Muscle of leg (tissue), 16 donors: Measurements from ENCODE around the gene DMAC2. TPM values are rescaled to one million over a fixed set of nuclear protein-coding genes. Genes with fewer than 3 reads are reported as not detected.
"Not testable (repeated sequence)": the region's sequence is repeated elsewhere in the genome, so short reads cannot be mapped to it uniquely, and the experiment has no call there.

Source experiments
- DNase-seq: peaks from one replicate; pipeline ENCODE4 v3.0.0; 2013
- H3K27ac ChIP-seq: one replicate; pipeline ENCODE4 v1.5.1; 2013; ENCODE audit warnings: mild to moderate bottlenecking, low read length, control low read depth
- H3K27me3 ChIP-seq: one replicate; pipeline ENCODE4 v1.6.1; 2013; ENCODE audit warnings: low read length; ENCODE audit not compliant: control insufficient read depth, insufficient read depth
- H3K36me3 ChIP-seq: one replicate; pipeline ENCODE4 v1.6.1; 2013; ENCODE audit warnings: low read length; ENCODE audit not compliant: control insufficient read depth, insufficient read depth
- H3K4me1 ChIP-seq: one replicate; pipeline ENCODE4 v1.6.1; 2013; ENCODE audit warnings: low read length; ENCODE audit not compliant: control insufficient read depth, insufficient read depth
- H3K4me3 ChIP-seq: one replicate; pipeline ENCODE4 v1.5.1; 2013; ENCODE audit warnings: low read length, control low read depth
- H3K9me3 ChIP-seq: replicated peaks from 2 replicates; pipeline ENCODE4 v1.6.1; 2013; ENCODE audit warnings: low read depth, low read length; ENCODE audit not compliant: control insufficient read depth
- WGBS: methylation state at CpG from one replicate; pipeline ENCODE4 v1.1.5; 2013; ENCODE audit warnings: missing lambda C conversion rate; ENCODE audit not compliant: insufficient coverage; 5-methylcytosine and 5-hydroxymethylcytosine counted together
- long read RNA-seq, 11 donors: transcript quantifications; one replicate each; lab custom pipeline, GENCODE V29; 2026
- polyA plus RNA-seq, 8 donors: library from polyadenylated mRNA; unstranded; fragments of 120-200 nt; gene quantifications; one replicate each; pipeline versions ENCODE4 v1.2.1 to v1.2.3, GENCODE V29; 2013; ENCODE audit warnings: inconsistent platforms in 1 of 8, low replicate concordance in 1 of 8; ENCODE audit not compliant: insufficient read length in 8 of 8, insufficient read depth in 1 of 8
- total RNA-seq: library from RNA; stranded (reverse); fragments of 120-200 nt; gene quantifications from one replicate; pipeline ENCODE4 v1.2.4, GENCODE V29; 2013

Gene DMAC2
- total RNA-seq, result 30.3 TPM
- polyA plus RNA-seq, result 10 to 100 TPM; 38.7 to 58.0 (median 45.1) TPM
- long read RNA-seq, donor 1, transcript DMAC2-201 (6 exons, 1,692 nt), result major isoform, 6 of 9 reads
- long read RNA-seq, donor 1, partial matches to known transcripts, result 0 of 9 reads
- long read RNA-seq, donor 1, other reads (novel, unspliced or antisense), result 0 of 9 reads
- long read RNA-seq, donor 2, partial matches to known transcripts, result 0 of 1 reads
- long read RNA-seq, donor 2, other reads (novel, unspliced or antisense), result 0 of 1 reads
- long read RNA-seq, donor 3, transcript DMAC2-201 (6 exons, 1,692 nt), result major isoform, 13 of 14 reads
- long read RNA-seq, donor 3, partial matches to known transcripts, result 0 of 14 reads
- long read RNA-seq, donor 3, other reads (novel, unspliced or antisense), result 0 of 14 reads
- long read RNA-seq, donor 4, transcript DMAC2-201 (6 exons, 1,692 nt), result major isoform, 5 of 7 reads
- long read RNA-seq, donor 4, partial matches to known transcripts, result 0 of 7 reads
- long read RNA-seq, donor 4, other reads (novel, unspliced or antisense), result 0 of 7 reads
- long read RNA-seq, donor 5, transcript DMAC2-201 (6 exons, 1,692 nt), result major isoform, 14 of 22 reads
- long read RNA-seq, donor 5, partial matches to known transcripts, result 0 of 22 reads
- long read RNA-seq, donor 5, other reads (novel, unspliced or antisense), result 0 of 22 reads
- long read RNA-seq, donor 6, transcript DMAC2-208 (5 exons, 979 nt), result minor isoform, 6 of 29 reads
- long read RNA-seq, donor 6, transcript DMAC2-201 (6 exons, 1,692 nt), result major isoform, 18 of 29 reads
- long read RNA-seq, donor 6, partial matches to known transcripts, result 0 of 29 reads
- long read RNA-seq, donor 6, other reads (novel, unspliced or antisense), result 0 of 29 reads
- long read RNA-seq, donor 7, transcript DMAC2-201 (6 exons, 1,692 nt), result major isoform, 11 of 17 reads
- long read RNA-seq, donor 7, partial matches to known transcripts, result 0 of 17 reads
- long read RNA-seq, donor 7, other reads (novel, unspliced or antisense), result 0 of 17 reads
- long read RNA-seq, donor 8, transcript DMAC2-201 (6 exons, 1,692 nt), result major isoform, 11 of 19 reads
- long read RNA-seq, donor 8, partial matches to known transcripts, result 0 of 19 reads
- long read RNA-seq, donor 8, other reads (novel, unspliced or antisense), result 0 of 19 reads
- long read RNA-seq, donor 9, transcript DMAC2-201 (6 exons, 1,692 nt), result major isoform, 11 of 12 reads
- long read RNA-seq, donor 9, partial matches to known transcripts, result 0 of 12 reads
- long read RNA-seq, donor 9, other reads (novel, unspliced or antisense), result 0 of 12 reads
- long read RNA-seq, donor 10, transcript DMAC2-201 (6 exons, 1,692 nt), result major isoform, 16 of 19 reads
- long read RNA-seq, donor 10, partial matches to known transcripts, result 0 of 19 reads
- long read RNA-seq, donor 10, other reads (novel, unspliced or antisense), result 0 of 19 reads
- long read RNA-seq, donor 11, transcript DMAC2-208 (5 exons, 979 nt), result major isoform, 6 of 12 reads
- long read RNA-seq, donor 11, partial matches to known transcripts, result 0 of 12 reads
- long read RNA-seq, donor 11, other reads (novel, unspliced or antisense), result 0 of 12 reads

DNA sequence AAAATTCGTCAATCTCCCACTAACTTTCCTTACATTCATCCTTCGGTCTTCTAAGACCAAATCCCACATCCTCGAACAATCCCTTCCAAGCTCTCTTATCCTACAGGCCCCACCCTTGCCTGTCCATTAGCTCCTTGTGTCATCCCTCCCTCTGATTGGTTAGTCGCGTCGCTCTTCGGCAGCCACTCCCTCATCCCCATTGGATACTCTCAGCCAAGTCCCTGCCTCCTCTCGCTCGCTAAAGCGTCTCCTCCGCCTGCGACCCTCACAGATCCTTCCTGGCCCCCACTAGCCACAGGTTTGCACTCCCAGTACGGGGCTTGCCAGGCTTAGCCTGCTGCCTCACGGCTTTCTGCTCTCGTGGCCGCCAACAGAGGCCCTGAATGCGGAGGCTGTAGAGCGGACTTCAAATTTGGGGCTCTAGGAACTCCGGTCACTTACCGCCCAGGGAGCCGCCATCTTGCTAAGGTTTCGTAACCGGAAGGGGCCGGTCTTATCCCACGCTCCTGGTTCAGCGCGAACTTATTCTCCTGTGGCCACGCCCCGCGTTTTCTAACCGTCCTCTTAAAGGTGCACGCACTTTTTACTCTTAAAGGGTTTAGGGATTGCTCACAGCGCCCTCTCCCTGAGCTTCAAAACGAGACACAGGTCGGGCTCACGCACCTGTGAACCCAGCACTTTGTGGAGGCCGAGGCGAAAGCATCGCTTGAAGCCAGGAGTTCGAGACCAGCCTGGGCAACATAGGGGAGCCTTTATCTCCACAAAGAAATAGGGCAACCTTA, at the start of gene DMAC2:
Gene DMAC2, minus strand, starts transcription at position 472 of the 782 bp plus-strand sequence. Its CDS starts 13 bp downstream, at position 459.
- WGBS, result 0% methylated on average over 31 of the region's 40 CpGs

DNA sequence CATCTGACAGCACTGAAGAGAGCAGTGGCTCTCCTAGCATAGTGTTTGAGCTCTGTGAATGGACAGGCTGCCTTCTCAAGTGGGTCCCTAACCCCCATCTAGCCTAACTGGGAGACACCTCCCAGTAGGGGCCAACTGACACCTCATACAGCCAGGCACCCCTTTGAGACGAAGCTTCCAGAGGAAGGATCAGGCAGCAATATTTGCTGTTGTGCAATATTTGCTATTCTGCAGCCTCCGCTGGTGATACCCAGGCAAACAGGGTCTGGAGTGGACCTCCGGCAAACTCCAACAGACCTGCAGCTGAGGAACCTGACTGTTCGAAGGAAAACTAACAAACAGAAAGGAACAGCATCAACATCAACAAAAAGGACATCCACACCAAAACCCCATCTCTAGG, 47.2 kb upstream of the DMAC2 start:
- 76% methylated on average over 2 of the region's 4 CpGs for WGBS
- H3K36me3 ChIP-seq, H3K4me3 ChIP-seq, H3K27me3 ChIP-seq, H3K4me1 ChIP-seq, H3K27ac ChIP-seq, DNase-seq, H3K9me3 ChIP-seq: not testable (repeated sequence)

More for the DNA sequence above, at the start of gene DMAC2:
- no peaks in the 10 kb centered on the region for H3K9me3 ChIP-seq
- H3K27me3 ChIP-seq, result no peaks in the 10 kb centered on the region
- H3K4me3 ChIP-seq, result peak within 1 kb of the TSS; percentile 76
- H3K27ac ChIP-seq, result peak within 1 kb of the TSS; percentile 98
- peaks cover 4% of the 10 kb centered on the region for H3K4me1 ChIP-seq
- DNase-seq, result peak; percentile 99
- H3K36me3 ChIP-seq, result peaks cover 16% of the 10 kb centered on the region

DNA sequence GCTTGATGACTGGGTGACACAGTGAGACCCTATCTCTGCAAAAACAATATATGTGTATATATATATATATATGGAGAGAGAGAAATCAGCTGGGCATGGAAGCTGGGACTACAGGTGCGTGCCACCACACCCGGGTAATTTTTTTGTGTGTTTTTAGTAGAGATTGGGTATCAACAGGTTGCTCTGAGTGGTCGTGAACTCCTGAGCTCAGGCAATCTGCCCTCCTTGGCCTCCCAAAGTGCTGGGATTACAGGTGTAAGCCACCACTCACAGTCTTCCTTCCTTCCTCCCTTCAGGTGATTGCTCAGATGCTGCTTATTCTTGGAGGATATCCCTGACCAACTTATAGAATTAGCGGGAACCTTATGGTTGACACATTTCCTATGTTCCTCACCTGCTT, 45.1 kb upstream of the DMAC2 start:
- no peaks in the 10 kb centered on the region for H3K36me3 ChIP-seq
- no peak overlapping the region for H3K27ac ChIP-seq
- H3K4me1 ChIP-seq, result no peaks in the 10 kb centered on the region
- WGBS, result 67% methylated on average over 1 of the region's 4 CpGs
- DNase-seq, result no peak
- no peaks in the 10 kb centered on the region for H3K27me3 ChIP-seq
- no peak overlapping the region for H3K4me3 ChIP-seq
- H3K9me3 ChIP-seq, result peaks cover 2% of the 10 kb centered on the region

DNA sequence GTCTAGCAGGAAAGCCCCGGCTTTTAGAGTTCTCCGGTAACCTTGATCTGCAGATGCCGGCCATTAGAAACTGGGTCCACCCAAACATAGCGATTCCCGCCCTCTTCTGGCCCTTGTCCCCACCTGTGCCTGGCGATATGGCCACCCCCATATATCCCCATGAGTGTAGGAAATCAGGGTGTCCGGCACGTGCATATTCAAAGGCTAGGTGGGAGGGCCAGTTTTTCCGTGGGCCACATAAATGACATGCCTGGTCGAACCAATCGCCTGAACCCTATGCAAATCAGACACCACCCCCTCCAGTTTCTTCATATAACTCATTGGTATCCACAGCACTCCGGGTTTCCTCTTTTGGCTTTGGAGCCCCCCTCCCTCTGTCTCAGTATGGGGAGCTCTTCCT, 40.6 kb upstream of the DMAC2 start:
- Histone ChIP-seq H3K4me3 (no peak overlapping the region), H3K9me3 (no peaks in the 10 kb centered on the region), H3K27me3 (no peaks in the 10 kb centered on the region), H3K4me1 (no peaks in the 10 kb centered on the region), H3K27ac (peak overlapping the region; percentile 93), H3K36me3 (no peaks in the 10 kb centered on the region)
- WGBS, result 81% methylated on average over 10 of the region's 12 CpGs
- peak; percentile 21 for DNase-seq

DNA sequence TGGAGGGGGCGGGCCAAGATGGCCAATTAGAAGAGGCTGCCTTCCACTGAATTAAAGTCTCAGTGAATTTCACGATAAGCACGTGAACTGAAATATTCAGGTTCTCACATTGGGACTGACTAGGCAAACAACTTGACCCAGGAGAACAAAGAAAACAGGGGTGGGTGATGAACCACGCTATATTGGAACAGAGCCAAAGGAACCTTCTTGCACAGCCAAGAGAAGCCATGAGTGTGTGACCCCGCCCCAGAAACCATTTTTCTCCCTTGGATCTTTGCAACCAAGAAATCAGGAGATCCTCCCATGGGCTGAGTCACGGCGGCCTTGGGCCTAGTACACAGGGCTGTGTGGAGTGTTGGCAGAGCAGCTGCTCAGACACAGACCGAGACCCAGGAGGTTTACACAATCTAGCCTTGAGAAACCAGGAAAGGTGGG, 40.1 kb upstream of the DMAC2 start:
- H3K4me3 ChIP-seq, result no peak overlapping the region

DNA sequence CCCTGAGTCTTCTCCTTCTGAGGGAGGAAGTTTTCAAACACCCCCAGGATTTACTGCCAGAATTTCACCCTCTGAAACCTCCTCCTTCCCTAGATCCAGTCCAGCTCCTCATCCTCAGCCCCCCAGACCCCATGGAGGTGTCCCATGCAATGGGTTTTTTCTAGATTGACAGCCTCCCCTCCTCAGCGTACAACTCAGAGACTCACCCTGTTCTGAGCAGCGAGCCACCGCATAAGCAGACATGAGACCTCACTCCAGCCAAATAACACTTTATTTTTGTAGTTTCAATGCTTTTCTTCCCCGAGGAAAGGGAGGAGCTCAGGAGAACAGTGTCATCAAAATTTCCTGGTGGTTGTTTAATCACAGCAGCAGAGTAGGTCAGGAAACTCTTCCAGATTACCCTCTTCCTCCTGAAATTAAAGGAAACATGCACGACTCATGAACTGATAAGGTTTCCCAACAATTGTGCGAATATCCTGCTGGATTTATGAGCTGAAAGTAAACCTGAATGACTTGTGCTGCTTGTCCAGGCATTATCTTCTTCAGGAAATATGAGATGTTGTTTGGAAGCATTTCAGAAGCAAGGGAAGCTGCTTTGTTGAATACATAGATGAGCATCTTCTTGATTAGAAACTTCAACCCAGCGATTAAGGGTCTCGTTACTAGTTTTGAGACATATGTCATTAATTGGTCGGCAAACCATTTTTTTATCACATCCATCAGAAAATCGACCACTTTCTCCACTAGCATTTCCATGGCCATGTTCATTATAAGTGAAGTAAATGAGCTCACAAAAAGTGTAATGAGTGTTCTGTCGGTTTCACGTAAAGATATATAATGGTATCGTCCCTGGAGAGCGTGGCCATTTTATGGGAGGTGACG, 39.4 kb upstream of the DMAC2 start:
- H3K27ac ChIP-seq, result peak overlapping the region; percentile 93
- H3K4me1 ChIP-seq, result no peaks in the 10 kb centered on the region
- H3K4me3 ChIP-seq, result peak overlapping the region; percentile 31
- no peaks in the 10 kb centered on the region for H3K9me3 ChIP-seq
- DNase-seq, result peak; percentile 45
- 72% methylated on average over 9 of the region's 15 CpGs for WGBS
- no peaks in the 10 kb centered on the region for H3K36me3 ChIP-seq
- H3K27me3 ChIP-seq, result no peaks in the 10 kb centered on the region

More for the DNA sequence above, 40.1 kb upstream of the DMAC2 start:
- H3K9me3 ChIP-seq, result no peaks in the 10 kb centered on the region
- peak; percentile 28 for DNase-seq
- WGBS, result 77% methylated on average over 7 of the region's 8 CpGs
- no peaks in the 10 kb centered on the region for H3K4me1 ChIP-seq
- H3K27me3 ChIP-seq, result no peaks in the 10 kb centered on the region
- H3K36me3 ChIP-seq, result no peaks in the 10 kb centered on the region
- H3K27ac ChIP-seq, result peak overlapping the region; percentile 93

DNA sequence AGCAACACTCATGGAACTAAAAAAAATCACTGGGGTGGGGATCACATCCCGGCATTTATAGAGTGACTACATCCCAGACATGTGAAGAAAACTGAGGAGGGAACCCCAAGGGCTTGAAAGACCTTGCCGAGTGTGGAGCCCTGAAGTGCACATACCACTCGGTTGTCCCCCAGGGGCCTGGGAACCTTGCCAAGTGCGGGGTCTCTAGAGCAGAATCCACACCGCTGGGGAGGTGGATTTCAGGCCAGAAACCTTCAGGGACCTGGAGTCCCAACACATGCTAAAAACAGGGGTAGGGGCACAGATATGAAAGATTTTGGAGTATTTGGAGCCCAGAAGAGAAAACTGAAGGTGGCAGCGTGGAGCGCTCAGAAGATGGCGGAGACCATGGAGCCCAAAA, 38.5 kb upstream of the DMAC2 start:
- WGBS, result 59% methylated on average over 7 of the region's 8 CpGs
- Histone ChIP-seq H3K4me3 (peak overlapping the region; percentile 31), H3K27me3 (no peaks in the 10 kb centered on the region), H3K36me3 (no peaks in the 10 kb centered on the region), H3K27ac (peak overlapping the region; percentile 93), H3K9me3 (no peaks in the 10 kb centered on the region), H3K4me1 (no peaks in the 10 kb centered on the region)
- no peak for DNase-seq

DNA sequence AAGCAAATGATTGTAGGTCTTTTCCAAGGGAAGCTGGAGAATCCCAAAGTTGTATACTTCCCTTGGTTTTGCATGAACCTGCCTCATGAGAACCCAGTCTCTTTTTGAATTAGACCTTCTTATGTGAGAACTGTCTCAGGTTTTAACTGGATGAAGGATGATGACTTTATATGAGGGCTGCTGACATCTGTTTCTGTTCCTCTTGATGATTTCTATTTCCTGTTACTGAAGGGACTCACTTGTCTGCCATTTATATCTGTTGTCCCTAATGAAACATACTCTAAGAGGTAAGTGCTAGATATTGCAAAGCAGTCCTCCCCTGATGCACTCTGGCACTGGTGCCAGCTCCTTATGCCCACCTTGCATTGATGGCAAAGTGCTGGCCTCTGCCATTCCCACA, 36.9 kb upstream of the DMAC2 start:
- Histone ChIP-seq H3K4me3 (no peak overlapping the region), H3K36me3 (no peaks in the 10 kb centered on the region), H3K27me3 (no peaks in the 10 kb centered on the region), H3K9me3 (no peaks in the 10 kb centered on the region), H3K27ac (no peak overlapping the region), H3K4me1 (no peaks in the 10 kb centered on the region)
- DNase-seq, result no peak
